Lung microvascular endothelial cell (primary cell): ENCODE data around the gene ZNF564. TPM values are rescaled to one million over a fixed set of nuclear protein-coding genes. Genes with fewer than 3 reads are reported as not detected.
"Not testable (repeated sequence)": the region's sequence is repeated elsewhere in the genome, so short reads cannot be mapped to it uniquely, and the experiment has no call there.

Experiments
- DNase-seq, 2 donors: peaks; one replicate each; pipeline versions ENCODE4 v3.0.0 to v3.0.0-alpha.2; 2010; ENCODE audit warnings: low read depth in 2 of 2
- total RNA-seq: library from RNA; depleted of rRNA; stranded (reverse); fragments of >200 nt; gene quantifications from 2 replicates; pipeline ENCODE4 v1.2.1, GENCODE V29; 2014

The ZNF564 gene
- total RNA-seq, 1 donor from 2014 or later: 11.1 TPM

DNA sequence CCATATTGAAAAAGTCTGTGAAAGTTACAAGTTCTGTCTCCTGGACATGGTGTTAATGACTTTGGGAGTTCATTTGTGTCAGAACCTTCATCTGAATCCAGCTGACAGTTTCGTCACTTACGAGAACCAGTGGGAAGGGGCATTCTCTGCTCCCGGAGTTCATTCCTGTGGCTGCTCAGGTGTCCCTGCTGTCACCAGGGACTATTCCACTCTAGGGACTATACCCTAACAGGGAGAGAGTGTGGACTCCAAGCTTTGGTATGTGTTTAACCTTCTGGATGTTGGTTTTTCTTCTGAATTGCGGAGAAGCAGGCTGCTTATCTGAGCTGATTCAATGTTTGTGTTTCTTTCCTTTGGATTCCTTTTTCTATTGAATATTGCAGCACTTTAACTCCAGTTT lies 54.2 kb downstream of the ZNF564 start:
- DNase-seq: no peak

DNA sequence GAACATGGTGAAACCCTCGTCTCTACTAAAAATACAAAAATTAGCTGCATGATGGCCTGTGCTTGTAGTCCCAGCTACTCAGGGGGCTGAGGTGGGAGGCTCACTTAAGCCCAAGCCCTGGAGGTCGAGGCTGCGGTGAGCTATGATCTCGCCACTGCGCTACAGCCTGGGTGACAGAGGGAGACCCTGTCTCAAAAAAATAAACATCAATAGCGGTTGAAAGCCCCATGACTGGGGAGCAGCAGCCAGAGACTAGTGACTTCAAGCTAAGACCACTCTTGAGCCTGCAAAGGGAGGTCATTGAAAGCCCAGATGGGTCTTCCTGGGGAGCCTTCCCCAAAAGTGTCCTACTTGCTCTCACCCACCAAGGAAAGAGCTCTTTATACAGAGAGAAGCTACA lies 54.8 kb downstream of the ZNF564 start:
- no peak for DNase-seq

DNA sequence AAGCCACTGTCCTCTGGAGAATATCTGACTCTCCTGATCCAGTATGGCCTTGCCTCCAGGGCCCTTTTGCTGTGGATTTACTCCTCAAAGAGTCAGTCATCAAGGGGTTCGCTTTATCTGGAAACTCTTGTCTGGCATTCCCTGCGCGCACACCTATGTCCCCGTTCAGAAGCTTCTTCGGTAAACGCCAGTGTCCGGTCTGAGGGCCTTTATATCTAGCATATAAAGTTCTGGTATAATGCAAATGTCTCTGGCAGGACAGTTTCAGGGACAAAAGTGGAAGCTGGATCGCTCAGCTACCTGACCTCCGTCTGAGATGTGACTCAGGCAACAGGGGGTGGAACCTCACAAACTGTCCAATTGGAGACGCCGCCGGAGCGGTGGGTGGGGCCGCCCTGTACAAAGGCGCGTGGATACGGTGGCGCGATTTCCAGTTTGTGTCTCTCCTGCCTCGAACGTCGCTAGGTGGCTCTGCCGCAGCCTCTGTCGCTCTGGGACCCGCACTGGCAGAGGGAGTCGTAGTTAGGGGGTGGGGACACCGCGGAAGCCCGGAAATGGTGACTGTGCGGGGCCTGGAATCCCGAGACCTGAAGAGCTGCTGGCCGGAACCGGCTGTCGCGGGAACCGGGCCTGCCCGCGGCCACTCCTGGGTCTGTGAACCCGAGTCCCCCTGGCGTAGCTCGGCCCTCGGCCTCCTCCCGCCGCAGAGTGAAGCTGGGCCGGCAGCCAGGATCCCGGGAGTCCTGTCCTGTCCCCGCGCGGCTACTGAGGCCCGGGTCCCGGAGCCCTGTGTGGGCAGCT lies 56.1 kb downstream of the ZNF564 start:
- DNase-seq: peak; percentile 89 to 92

DNA sequence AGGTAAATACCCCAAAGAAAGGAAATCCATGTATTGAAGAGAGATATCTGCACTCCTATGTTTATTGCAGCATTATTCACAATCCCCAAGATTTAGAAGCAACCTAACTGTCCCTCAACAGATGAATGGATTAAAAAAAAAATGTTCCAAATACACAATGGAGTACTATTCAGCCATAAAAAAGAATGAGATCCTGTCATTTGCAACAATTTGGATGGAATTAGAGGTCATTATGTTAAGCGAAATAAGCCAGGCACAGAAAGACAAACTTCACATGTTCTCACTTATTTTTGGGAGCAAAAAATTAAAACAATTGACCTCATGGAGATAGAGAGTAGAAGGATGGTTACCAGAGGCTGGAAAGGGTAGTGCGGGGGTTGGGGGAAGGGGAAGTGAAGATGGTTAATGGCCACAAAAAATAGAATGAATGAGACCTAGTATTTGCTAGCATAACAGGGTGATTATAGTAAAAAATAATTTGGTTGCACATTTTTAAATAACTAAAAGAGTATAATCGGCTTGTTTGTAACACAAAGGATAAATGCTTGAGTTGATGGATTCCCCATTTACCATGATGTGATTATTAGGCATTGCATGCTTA lies 56.9 kb downstream of the ZNF564 start:
- no peak for DNase-seq

DNA sequence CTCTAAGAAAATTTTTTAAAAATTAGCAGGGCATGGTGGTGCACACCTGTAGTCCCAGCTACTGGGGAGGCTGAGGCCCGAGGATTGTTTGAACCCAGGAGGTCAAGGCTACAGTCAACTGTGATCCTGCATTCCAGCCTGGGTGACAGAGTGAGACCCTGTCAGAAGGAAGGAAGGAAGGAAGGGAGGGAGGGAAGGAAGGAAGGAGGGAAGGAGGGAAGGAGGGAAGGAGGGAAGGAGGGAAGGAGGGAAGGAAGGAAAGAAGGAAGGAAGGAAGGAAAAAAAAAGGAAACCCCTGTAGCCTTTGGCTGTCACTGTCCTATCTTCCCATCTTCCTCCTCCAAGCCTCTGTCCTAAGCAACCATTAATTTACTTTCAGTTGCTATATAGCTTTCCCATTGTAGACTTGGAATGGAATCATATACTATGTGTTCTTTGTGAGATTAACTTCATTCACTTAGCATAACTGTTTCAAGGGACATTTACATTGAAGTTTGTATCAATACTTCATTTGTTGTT lies 65.0 kb downstream of the ZNF564 start:
- DNase-seq: not testable (repeated sequence)

DNA sequence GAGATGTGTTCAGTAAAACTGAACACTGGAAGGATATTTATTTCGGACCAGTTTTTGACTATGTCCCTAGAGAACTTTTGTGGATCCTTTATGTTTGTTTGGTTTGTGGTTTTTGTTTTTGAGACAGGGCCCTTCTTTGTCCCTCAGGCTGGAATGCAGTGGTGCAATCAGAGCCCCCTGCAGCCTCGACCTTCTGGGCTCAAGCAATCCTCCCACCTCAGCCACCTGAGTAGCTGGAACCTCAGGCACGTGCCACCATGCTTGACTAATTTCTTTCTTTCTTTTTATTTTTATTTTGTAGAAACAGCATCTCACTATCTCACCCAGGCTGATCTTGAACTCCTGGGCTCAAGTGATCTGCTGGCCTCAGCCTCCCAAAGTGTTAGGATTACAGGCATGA lies 65.7 kb downstream of the ZNF564 start:
- DNase-seq: no peak

DNA sequence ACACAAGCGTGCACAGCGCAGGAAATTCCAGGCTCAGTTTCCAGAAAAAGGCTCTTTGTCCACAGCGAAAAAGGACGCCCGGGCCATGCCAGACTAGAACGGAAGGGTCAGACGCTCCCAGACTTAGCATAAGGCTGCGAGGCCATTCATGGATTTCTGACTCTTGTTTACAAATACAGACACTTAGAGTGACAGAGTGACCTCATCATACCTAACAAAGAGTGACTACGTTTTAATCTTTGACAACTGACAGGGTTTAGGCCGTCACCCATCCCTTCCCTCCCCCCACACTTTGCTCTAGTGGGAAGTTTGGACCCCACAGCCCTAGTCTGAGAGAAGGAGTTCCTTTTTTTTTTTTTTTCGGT lies 66.2 kb downstream of the ZNF564 start:
- no peak for DNase-seq

DNA sequence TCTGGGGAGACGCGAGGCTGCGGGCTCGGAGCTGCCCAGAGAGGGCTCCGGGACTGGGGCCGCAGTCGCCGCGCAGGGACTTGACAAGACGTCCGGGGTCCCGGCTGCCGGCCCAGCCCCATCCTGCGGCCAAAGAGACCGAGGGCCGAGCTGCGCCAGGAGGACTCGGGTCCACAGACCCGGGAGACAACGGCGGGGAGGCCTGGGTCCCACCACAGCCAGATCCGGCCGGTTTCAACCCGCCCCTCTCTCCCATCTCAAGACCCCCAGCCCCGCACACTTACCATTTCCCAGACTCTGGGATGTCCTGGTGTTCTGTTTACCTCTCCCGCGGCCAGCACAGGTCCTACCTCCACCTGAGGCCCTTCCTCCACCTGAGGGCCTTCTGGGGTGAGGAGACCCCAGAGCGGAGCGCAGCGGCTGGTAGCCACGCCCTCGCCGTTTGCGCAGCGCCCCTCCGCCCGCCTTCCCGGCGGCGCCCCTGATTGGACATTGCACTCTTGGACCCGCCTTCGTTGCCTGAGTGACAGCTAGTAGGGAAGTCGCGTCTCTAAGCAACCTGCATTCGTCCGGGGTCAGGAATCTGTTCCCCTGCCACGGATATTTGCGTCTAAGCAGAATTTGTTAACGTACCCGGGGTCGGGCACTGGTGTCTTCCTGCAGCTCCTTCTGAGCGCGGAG lies 66.8 kb downstream of the ZNF564 start, which contains the start of gene ZNF709:
Gene ZNF709 (minus strand): TSS at position 446 of the 681 bp plus-strand sequence. CDS start 159 bp downstream, at position 287.
- DNase-seq: peak; percentile 82 to 86

DNA sequence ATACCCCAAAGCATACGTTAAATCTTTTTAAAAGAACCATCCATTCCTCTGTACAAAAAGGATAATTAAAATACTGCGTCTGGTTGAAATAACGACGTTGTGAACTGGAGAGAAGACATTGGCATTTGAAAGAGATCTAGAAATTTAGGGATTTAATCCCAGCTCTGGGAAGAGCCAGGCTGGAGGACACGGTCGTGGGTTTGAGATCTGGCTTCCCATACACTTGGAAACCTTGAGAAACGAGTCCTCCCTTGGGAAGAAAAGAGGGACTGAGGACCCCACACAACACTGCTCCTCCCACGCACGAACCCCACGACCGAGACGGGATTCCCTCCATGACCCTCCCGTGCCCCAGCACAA lies 67.3 kb downstream of the ZNF564 start:
- DNase-seq: peak in 1 of 2 donors; percentile 3

DNA sequence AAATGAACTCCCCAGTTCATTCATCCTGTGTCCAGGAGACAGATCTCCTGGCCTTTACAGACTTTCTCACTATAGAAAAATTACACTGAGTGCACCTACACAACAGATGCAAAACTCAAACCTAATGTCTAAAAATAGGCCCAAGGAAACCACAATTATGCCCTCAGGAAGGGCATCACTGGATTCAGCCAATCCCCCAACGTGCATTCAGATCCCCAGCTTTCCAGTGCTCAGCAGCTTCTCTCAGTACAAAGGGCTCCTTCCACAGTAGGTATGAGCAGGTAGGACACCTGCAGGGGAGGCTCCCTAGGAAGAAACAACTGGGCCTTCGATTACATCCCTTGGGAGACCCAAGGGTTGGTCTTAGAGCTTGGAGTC lies 68.8 kb downstream of the ZNF564 start:
- DNase-seq: peak in 1 of 2 donors; percentile 13

DNA sequence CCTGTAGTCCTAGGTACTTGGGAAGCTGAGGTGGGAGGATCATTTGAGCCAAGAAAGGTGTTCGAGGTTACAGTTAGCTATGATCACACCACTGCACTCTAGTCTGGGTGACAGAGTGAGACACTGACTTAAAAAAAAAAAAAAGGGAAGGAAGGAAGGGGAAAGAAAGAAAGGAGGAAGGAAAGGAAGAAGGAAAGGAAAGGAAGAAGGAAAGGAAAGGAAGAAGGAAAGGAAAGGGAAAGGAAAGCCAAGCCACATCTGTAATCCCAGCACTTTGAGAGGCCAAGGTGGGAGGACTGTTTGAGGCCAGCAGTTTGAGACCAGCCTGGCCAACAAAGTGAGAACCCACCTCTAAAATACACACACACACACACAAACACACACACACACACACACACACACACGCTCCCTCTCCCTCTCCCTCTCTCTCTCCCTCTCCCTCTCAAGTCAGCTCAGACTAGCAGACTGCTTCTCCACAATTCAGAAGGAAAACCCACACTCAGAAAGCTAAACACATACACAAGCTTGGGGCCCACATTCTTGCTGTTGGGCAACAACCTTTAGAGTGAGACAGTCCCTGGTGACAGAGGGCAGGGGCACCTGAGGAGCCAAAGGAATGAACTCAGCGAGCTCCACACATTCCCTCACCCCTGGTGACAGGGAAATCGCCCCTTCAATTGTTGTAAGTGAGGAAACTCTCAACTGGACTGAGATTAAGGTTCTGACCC lies 69.3 kb downstream of the ZNF564 start:
- no peak for DNase-seq

DNA sequence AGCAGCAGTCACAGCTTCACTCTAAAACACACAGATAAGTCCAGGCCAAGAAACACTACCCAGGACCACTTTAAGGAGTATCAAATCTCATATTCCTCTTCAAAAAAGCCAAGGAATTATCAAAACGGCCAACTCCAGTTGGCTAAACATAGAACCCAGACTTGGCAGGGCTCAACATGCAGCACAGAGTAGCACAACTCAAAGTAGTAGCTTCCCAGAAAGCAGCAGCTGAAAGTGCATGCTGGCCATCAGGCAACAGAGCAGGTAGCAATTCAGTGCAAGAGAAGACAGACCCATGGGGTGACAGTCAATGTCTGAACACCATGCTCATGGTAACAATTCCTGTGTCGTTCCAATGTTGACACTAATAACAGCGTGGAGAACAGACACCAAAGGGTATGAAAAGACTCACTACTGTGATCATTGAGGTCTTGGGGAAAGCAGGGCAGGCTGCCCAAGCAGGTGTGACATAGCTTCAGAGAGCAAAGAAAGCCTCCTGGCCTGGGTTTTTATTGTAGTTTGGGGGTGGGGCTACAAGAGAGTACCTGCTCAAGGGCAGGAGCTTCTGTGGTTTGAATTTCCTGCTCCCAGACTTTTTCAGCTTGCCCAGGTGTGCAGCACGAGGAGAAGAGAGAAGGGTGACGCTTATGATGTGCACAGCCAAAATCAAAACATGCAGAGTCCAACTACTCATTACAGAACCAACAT lies 72.9 kb downstream of the ZNF564 start:
- no peak for DNase-seq

Other genes starting within 250 kb of the ZNF564 start
- 1.5 and 1.8 TPM in 2 replicates for gene ZNF563, start 217.8 kb downstream of the ZNF564 start, total RNA-seq
- 1.1 and 2.8 TPM in 2 replicates for gene ZNF442, start 185.8 kb downstream of the ZNF564 start, total RNA-seq
- gene ZNF799, start 150.2 kb downstream of the ZNF564 start, total RNA-seq: 3.9 and 7.5 TPM in 2 replicates
- 3.7 and 6.9 TPM in 2 replicates for gene ZNF443, start 110.5 kb downstream of the ZNF564 start, total RNA-seq
- gene ZNF709, start 66.7 kb downstream of the ZNF564 start, total RNA-seq: 2.6 and 4.4 TPM in 2 replicates
- 5.2 and 6.9 TPM in 2 replicates for gene ZNF490, start 59.3 kb upstream of the ZNF564 start, total RNA-seq
- 8.3 and 8.9 TPM in 2 replicates for gene ZNF791, start 59.4 kb upstream of the ZNF564 start, total RNA-seq
- 37.0 and 77.2 TPM in 2 replicates for gene MAN2B1, start 115.3 kb upstream of the ZNF564 start, total RNA-seq
- 6.3 and 9.1 TPM in 2 replicates for gene WDR83, start 115.3 kb upstream of the ZNF564 start, total RNA-seq
- 40.8 and 41.1 TPM in 2 replicates for gene DHPS, start 130.4 kb upstream of the ZNF564 start, total RNA-seq
- not detected in 2 replicates for gene GNG14, start 136.5 kb upstream of the ZNF564 start, total RNA-seq
- 3.8 and 5.2 TPM in 2 replicates for gene FBXW9, start 145.1 kb upstream of the ZNF564 start, total RNA-seq
- gene TNPO2, start 172.4 kb upstream of the ZNF564 start, total RNA-seq: 14.4 and 19.4 TPM in 2 replicates
- gene TRIR, start 183.2 kb upstream of the ZNF564 start, total RNA-seq: 124 and 182 TPM in 2 replicates
- 67.8 and 73.8 TPM in 2 replicates for gene GET3, start 186.0 kb upstream of the ZNF564 start, total RNA-seq
- gene BEST2, start 200.3 kb upstream of the ZNF564 start, total RNA-seq: not detected in 2 replicates
- 5.4 and 9.3 TPM in 2 replicates for gene HOOK2, start 224.1 kb upstream of the ZNF564 start, total RNA-seq
- gene JUNB, start 240.0 kb upstream of the ZNF564 start, total RNA-seq: 59.3 and 124 TPM in 2 replicates